Endodermal cell (in vitro differentiated cells): ENCODE data around the gene CAMK2D. TPM values are rescaled to one million over a fixed set of nuclear protein-coding genes. Genes with fewer than 3 reads are reported as not detected.
A peak's percentile ranks its signal among the peaks of the same experiment; 100 is the strongest.
"Not testable (repeated sequence)": the region's sequence is repeated elsewhere in the genome, so short reads cannot be mapped to it uniquely, and the experiment has no call there.

Source experiments
- DNase-seq: peaks from one replicate; pipeline ENCODE4 v3.0.0-alpha.2; 2017
- H3K27ac ChIP-seq: 2 replicates; pipeline ENCODE4 v1.5.1; 2013; ENCODE audit warnings: mild to moderate bottlenecking, low read depth, low read length, moderate library complexity
- H3K27me3 ChIP-seq: 2 replicates; pipeline ENCODE4 v1.6.1; 2013; ENCODE audit warnings: mild to moderate bottlenecking, low read length, moderate library complexity; ENCODE audit not compliant: insufficient read depth, control insufficient read depth, poor library complexity, severe bottlenecking
- H3K36me3 ChIP-seq: 2 replicates; pipeline ENCODE4 v1.7.0; 2013; ENCODE audit warnings: mild to moderate bottlenecking, low read length, moderate library complexity; ENCODE audit not compliant: control insufficient read depth, insufficient read depth
- H3K4me1 ChIP-seq: one replicate; pipeline ENCODE4 v1.7.0; 2013; ENCODE audit warnings: low read length; ENCODE audit not compliant: control insufficient read depth, insufficient read depth
- H3K4me3 ChIP-seq: 2 replicates; pipeline ENCODE4 v1.5.1; 2013; ENCODE audit warnings: mild to moderate bottlenecking, low read length, moderate library complexity
- H3K9ac ChIP-seq: 2 replicates; pipeline ENCODE4 v1.6.1; 2013; ENCODE audit warnings: mild to moderate bottlenecking, low read length, moderate library complexity; ENCODE audit not compliant: poor library complexity, severe bottlenecking; ENCODE audit errors: extremely low read depth
- H3K9me3 ChIP-seq: 2 replicates; pipeline ENCODE4 v1.6.1; 2013; ENCODE audit warnings: mild to moderate bottlenecking, low read length, moderate library complexity; ENCODE audit not compliant: control insufficient read depth
- H3K27ac Mint-ChIP-seq: 2 replicates; pipeline ENCODE4 v1.8.0; 2020; ENCODE audit warnings: mixed read lengths
- H3K27me3 Mint-ChIP-seq: 2 replicates; pipeline ENCODE4 v1.8.0; 2021; ENCODE audit warnings: mild to moderate bottlenecking, mixed read lengths; ENCODE audit not compliant: insufficient read depth
- H3K36me3 Mint-ChIP-seq: 2 replicates; pipeline ENCODE4 v1.8.0; 2020; ENCODE audit warnings: low read depth, mixed read lengths
- H3K4me1 Mint-ChIP-seq: 2 replicates; pipeline ENCODE4 v1.8.0; 2020; ENCODE audit warnings: mixed read lengths
- H3K4me3 Mint-ChIP-seq: 2 replicates; pipeline ENCODE4 v1.8.0; 2020; ENCODE audit warnings: mild to moderate bottlenecking, moderate library complexity, mixed read lengths
- H3K9me3 Mint-ChIP-seq: 2 replicates; pipeline ENCODE4 v1.8.0; 2020; ENCODE audit warnings: mild to moderate bottlenecking, mixed read lengths
- WGBS, 2 experiments: methylation state at CpG; one replicate each; pipeline versions ENCODE4 v1.1.5 to v1.1.7; 2013; ENCODE audit warnings: missing lambda C conversion rate in 2 of 2, mixed read lengths in 1 of 2; ENCODE audit not compliant: insufficient coverage in 1 of 2, insufficient read length in 1 of 2; 5-methylcytosine and 5-hydroxymethylcytosine counted together
- total RNA-seq, 2 donors: library from RNA; stranded (reverse); fragmentation: NEBNext Ultra II Directional in 1 of 2; extraction: Animal tissue kit (Norgen Biotek cat#: 25700) in 1 of 2; gene quantifications; 2 replicates in 1 of 2; 3 replicates in 1 of 2; pipeline ENCODE4 v1.2.1, GENCODE V29; 2021
- TF ChIP-seq, protein P1 (sequence below): fragments of 200-600 bp; sonication (generic); conservative IDR thresholded peaks from 2 replicates; pipeline ENCODE4 v1.5.0; 2021; ENCODE audit warnings: antibody characterized with exemption, mild to moderate bottlenecking

The CAMK2D gene
- total RNA-seq, 2 donors from 2014 or later, result 91.1 to 120 TPM

DNA sequence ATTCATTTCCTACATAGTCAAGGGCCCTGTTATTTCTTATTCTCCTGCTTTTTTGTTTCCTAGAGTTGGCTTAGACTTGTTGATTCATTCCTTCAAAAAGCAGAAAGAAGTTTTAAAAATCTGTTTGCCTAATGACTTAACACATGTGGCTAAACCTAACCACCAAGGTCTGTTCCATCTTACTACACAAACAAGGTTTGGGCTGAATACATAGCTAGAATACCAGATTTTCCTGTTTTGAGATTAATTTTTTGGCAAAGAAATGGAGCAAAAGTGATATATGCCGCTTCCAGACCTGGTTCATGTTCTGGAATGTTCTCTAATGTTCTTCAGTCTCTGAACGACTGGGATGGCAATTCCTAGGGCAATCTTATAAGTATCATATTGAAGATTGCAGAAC, 7.4 kb upstream of the CAMK2D start:
- Histone ChIP-seq H3K9ac (no peak overlapping the region), H3K36me3 (no peaks in the 10 kb centered on the region), H3K9me3 (no peaks in the 10 kb centered on the region), H3K27ac (no peak overlapping the region), H3K27me3 (no peaks in the 10 kb centered on the region), H3K4me1 (peaks cover 27% of the 10 kb centered on the region), H3K4me3 (no peak overlapping the region)
- 94 to 100% methylated on average over 1 to 2 of the region's 2 CpGs for WGBS, 2 experiments
- TF ChIP-seq, protein P1, sequence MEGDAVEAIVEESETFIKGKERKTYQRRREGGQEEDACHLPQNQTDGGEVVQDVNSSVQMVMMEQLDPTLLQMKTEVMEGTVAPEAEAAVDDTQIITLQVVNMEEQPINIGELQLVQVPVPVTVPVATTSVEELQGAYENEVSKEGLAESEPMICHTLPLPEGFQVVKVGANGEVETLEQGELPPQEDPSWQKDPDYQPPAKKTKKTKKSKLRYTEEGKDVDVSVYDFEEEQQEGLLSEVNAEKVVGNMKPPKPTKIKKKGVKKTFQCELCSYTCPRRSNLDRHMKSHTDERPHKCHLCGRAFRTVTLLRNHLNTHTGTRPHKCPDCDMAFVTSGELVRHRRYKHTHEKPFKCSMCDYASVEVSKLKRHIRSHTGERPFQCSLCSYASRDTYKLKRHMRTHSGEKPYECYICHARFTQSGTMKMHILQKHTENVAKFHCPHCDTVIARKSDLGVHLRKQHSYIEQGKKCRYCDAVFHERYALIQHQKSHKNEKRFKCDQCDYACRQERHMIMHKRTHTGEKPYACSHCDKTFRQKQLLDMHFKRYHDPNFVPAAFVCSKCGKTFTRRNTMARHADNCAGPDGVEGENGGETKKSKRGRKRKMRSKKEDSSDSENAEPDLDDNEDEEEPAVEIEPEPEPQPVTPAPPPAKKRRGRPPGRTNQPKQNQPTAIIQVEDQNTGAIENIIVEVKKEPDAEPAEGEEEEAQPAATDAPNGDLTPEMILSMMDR, result no peak
- Mint-ChIP-seq H3K4me3 (no peak overlapping the region), H3K27ac (no peak overlapping the region), H3K27me3 (peaks cover 2% of the 10 kb centered on the region), H3K36me3 (no peaks in the 10 kb centered on the region), H3K9me3 (peaks cover 20% of the 10 kb centered on the region), H3K4me1 (peaks cover 41% of the 10 kb centered on the region)
- DNase-seq, result no peak

GRCh38 chr4:113766882-113767281, 5.3 kb upstream of the CAMK2D start:
- no peak for DNase-seq
- WGBS, 2 experiments, result 91 to 96% methylated on average over 2 of the region's 2 CpGs
- H3K36me3 ChIP-seq, result no peaks in the 10 kb centered on the region
- H3K4me3 Mint-ChIP-seq, result no peak overlapping the region
- H3K27me3 ChIP-seq, result no peaks in the 10 kb centered on the region
- H3K9me3 ChIP-seq, result no peaks in the 10 kb centered on the region
- H3K9ac ChIP-seq, result no peak overlapping the region
- TF ChIP-seq, protein P1, result no peak
- peaks cover 27% of the 10 kb centered on the region for H3K4me1 ChIP-seq
- H3K27ac ChIP-seq, result no peak overlapping the region
- H3K9me3 Mint-ChIP-seq, result peaks cover 9% of the 10 kb centered on the region
- H3K27ac Mint-ChIP-seq, result no peak overlapping the region
- no peak overlapping the region for H3K4me3 ChIP-seq
- peaks cover 49% of the 10 kb centered on the region for H3K4me1 Mint-ChIP-seq
- no peaks in the 10 kb centered on the region for H3K36me3 Mint-ChIP-seq
- H3K27me3 Mint-ChIP-seq, result no peaks in the 10 kb centered on the region

GRCh38 chr4:113764720-113765264, 3.3 kb upstream of the CAMK2D start:
- 33 to 60% methylated on average over 1 of the region's 1 CpG for WGBS, 2 experiments
- no peak overlapping the region for H3K9ac ChIP-seq
- H3K36me3 Mint-ChIP-seq, result no peaks in the 10 kb centered on the region

DNA sequence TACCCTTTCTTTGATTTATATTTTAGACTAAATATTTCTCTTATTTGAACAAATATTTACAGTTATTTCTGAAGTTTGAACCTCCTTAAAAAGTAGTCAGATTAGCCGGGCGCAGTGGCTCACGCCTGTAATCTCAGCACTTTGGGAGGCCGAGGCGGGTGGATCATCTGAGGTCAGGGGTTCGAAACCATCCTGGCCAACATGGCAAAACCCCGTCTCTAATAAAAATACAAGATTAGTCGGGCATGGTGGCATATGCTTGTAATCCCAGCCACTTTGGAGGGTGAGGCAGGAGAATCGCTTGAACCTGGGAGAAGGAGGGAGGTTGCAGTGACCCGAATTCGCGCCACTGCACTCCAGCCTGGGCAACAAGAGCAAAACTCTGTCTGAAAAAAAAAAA, 2.4 kb upstream of the CAMK2D start:
- not testable (repeated sequence) for H3K4me3 Mint-ChIP-seq, H3K36me3 ChIP-seq, H3K9ac ChIP-seq, H3K9me3 ChIP-seq, DNase-seq, H3K36me3 Mint-ChIP-seq, H3K27ac ChIP-seq, H3K27ac Mint-ChIP-seq, H3K27me3 ChIP-seq, H3K4me3 ChIP-seq, H3K27me3 Mint-ChIP-seq, H3K9me3 Mint-ChIP-seq
- peaks cover 25% of the 10 kb centered on the region for H3K4me1 ChIP-seq
- peaks cover 41% of the 10 kb centered on the region for H3K4me1 Mint-ChIP-seq
- 91 to 100% methylated on average over 2 to 12 of the region's 12 CpGs for WGBS, 2 experiments

More at GRCh38 chr4:113764720-113765264, 3.3 kb upstream of the CAMK2D start:
- H3K4me3 Mint-ChIP-seq, result peak overlapping the region; percentile 18
- Histone ChIP-seq H3K9me3 (no peaks in the 10 kb centered on the region), H3K36me3 (no peaks in the 10 kb centered on the region), H3K27ac (no peak overlapping the region), H3K4me1 (peaks cover 27% of the 10 kb centered on the region), H3K4me3 (peak overlapping the region; percentile 67), H3K27me3 (no peaks in the 10 kb centered on the region)
- H3K9me3 Mint-ChIP-seq, result no peaks in the 10 kb centered on the region
- H3K4me1 Mint-ChIP-seq, result peaks cover 46% of the 10 kb centered on the region
- TF ChIP-seq, protein P1, result no peak
- H3K27ac Mint-ChIP-seq, result peak overlapping the region; percentile 57
- DNase-seq, result no peak
- H3K27me3 Mint-ChIP-seq, result no peaks in the 10 kb centered on the region
